ENCODE measurements around the gene RNF141. TPM values are rescaled to one million over a fixed set of nuclear protein-coding genes. Genes with fewer than 3 reads are reported as not detected.

The RNF141 gene
- total RNA-seq, 1 experiment from 2014 or later: 35.8 TPM

GRCh38 chr11:10478574-10479550, 62.1 kb downstream of the RNF141 start:
- no peak for ATAC-seq
- in situ Hi-C loops (cut with HindIII; ENCODE audit: low pct_unique_long_range_greater_than_20kb, low sequenced_read_pairs): no loop called here
- CTCF ChIA-PET: no interaction called here

GRCh38 chr11:10478066-10478465, 62.9 kb downstream of the RNF141 start:
- Histone ChIP-seq H3K27ac (ENCODE audit: low read length) (no peak overlapping the region), H3K4me1 (ENCODE audit: control insufficient read depth, insufficient read depth, low read length) (no peaks in the 10 kb centered on the region), H3K36me3 (ENCODE audit: control insufficient read depth, insufficient read depth, low read length) (no peaks in the 10 kb centered on the region), H3K4me3 (ENCODE audit: low read depth in 2 of 2, low read length in 2 of 2) (no peak overlapping the region), H3K27me3 (ENCODE audit: control insufficient read depth, insufficient read depth, low read length) (no peaks in the 10 kb centered on the region), H3K9me3 (ENCODE audit: control insufficient read depth, insufficient read depth, low read depth, low read length) (no peaks in the 10 kb centered on the region)
- no peak for ATAC-seq
- intact Hi-C loops (cut with micrococcal nuclease; ENCODE audit: unreplicated experiment) (no loop called here), in situ Hi-C loops (cut with HindIII; ENCODE audit: low pct_unique_long_range_greater_than_20kb, low sequenced_read_pairs) (no loop called here)
- ChIA-PET CTCF (no interaction called here), POLR2A (no interaction called here)
- TF ChIP-seq TCF7L2 (IDR thresholded peaks at IDR 0.05; ENCODE audit: low read depth, low read length): no peak
- no peak for TF ChIP-seq CTCF (IDR thresholded peaks at IDR 0.05)
- TF ChIP-seq REST (IDR thresholded peaks at IDR 0.05; ENCODE audit: insufficient read depth in 1 of 2, low read depth in 2 of 2, low read length in 1 of 2): no peak
- TF ChIP-seq SIN3A (IDR thresholded peaks at IDR 0.05; ENCODE audit: borderline replicate concordance, insufficient read depth, low read depth, low read length): no peak
- TF ChIP-seq POLR2AphosphoS5 (IDR thresholded peaks at IDR 0.05; ENCODE audit: low read depth, low read length): no peak
- DNase-seq (ENCODE audit: low read depth, low spot score): no peak
- no TSS peak for BruUV-seq (replicated peaks)

More at GRCh38 chr11:10478574-10479550, 62.1 kb downstream of the RNF141 start:
- Histone ChIP-seq H3K36me3 (ENCODE audit: control insufficient read depth, insufficient read depth, low read length) (no peaks in the 10 kb centered on the region), H3K4me3 (ENCODE audit: low read depth in 2 of 2, low read length in 2 of 2) (no peak overlapping the region), H3K9me3 (ENCODE audit: control insufficient read depth, insufficient read depth, low read depth, low read length) (no peaks in the 10 kb centered on the region), H3K27ac (ENCODE audit: low read length) (no peak overlapping the region), H3K4me1 (ENCODE audit: control insufficient read depth, insufficient read depth, low read length) (no peaks in the 10 kb centered on the region), H3K27me3 (ENCODE audit: control insufficient read depth, insufficient read depth, low read length) (no peaks in the 10 kb centered on the region)
- TF ChIP-seq REST (IDR thresholded peaks at IDR 0.05; ENCODE audit: insufficient read depth in 1 of 2, low read depth in 2 of 2, low read length in 1 of 2): no peak
- TF ChIP-seq SIN3A (IDR thresholded peaks at IDR 0.05; ENCODE audit: borderline replicate concordance, insufficient read depth, low read depth, low read length): no peak
- no peak for TF ChIP-seq TCF7L2 (IDR thresholded peaks at IDR 0.05; ENCODE audit: low read depth, low read length)
- TF ChIP-seq POLR2AphosphoS5 (IDR thresholded peaks at IDR 0.05; ENCODE audit: low read depth, low read length): no peak
- TF ChIP-seq CTCF (IDR thresholded peaks at IDR 0.05): no peak
- DNase-seq (ENCODE audit: low read depth, low spot score): no peak
- POLR2A ChIA-PET: no interaction called here
- no TSS peak for BruUV-seq (replicated peaks)
- intact Hi-C loops (cut with micrococcal nuclease; ENCODE audit: unreplicated experiment): no loop called here
